ENCODE data around the gene ZNF660.

ZNF660 gene

GRCh38 chr3:44628716-44629115, 44.0 kb downstream of the ZNF660 start:
- DNase-seq (ENCODE audit: low read depth, low spot score): no peak

GRCh38 chr3:44632193-44632592, 47.4 kb downstream of the ZNF660 start:
- DNase-seq (ENCODE audit: low read depth, low spot score): no peak

GRCh38 chr3:44642337-44642736, 57.6 kb downstream of the ZNF660 start:
- DNase-seq (ENCODE audit: low read depth, low spot score): no peak

GRCh38 chr3:44643024-44643423, 58.3 kb downstream of the ZNF660 start:
- DNase-seq (ENCODE audit: low read depth, low spot score): no peak

GRCh38 chr3:44647771-44648170, 63.0 kb downstream of the ZNF660 start:
- DNase-seq (ENCODE audit: low read depth, low spot score): no peak

DNA sequence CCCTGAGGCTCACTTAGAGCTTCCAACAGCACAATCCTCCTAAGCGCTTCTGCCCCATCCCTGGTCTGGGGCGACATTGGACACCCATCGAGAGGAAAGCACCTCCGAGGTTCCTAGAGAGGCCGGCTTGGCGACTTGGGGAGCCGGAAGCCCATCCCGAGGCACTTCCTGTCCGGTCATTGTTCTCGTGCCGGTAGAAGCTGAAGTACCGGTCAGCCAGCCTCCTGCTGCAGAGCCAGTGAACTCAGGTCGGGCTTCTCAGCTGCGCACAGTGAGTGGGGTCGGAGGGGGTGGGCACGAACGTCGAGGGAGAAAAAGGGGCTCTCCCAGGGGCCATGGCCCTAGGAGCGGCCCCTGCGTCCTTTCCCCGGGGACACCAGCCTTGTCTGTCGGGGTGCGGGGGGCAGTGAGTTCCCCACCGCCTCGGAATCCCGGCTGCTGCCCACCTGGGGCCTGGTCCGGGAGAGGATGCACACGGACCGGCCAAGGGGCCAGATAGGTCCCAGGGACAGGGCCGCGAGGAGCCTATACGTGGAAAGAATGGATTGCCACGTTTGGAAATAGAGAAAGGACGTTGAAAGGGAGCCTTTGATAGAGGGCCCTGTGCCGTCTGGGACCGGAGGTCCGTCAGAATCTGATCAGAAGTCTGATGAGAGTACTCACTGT, 63.9 kb downstream of the ZNF660 start, which contains the start of gene ZNF35:
ZNF35 (plus strand) TSS at position 169 of the 666 bp plus-strand sequence. CDS start 2,336 bp downstream, outside the sequence.
- DNase-seq (ENCODE audit: low read depth, low spot score): peak; percentile 69

Measured in smooth muscle cell of the brain vasculature (primary cell).